Fibroblast of skin of left biceps (primary cell): ENCODE results near the gene IL22RA2.

Experiments used
- DNase-seq, 2 experiments: peaks; one replicate each; pipeline ENCODE4 v3.0.0-alpha.2; 2013; ENCODE audit warnings: low read depth in 2 of 2

Gene IL22RA2

DNA sequence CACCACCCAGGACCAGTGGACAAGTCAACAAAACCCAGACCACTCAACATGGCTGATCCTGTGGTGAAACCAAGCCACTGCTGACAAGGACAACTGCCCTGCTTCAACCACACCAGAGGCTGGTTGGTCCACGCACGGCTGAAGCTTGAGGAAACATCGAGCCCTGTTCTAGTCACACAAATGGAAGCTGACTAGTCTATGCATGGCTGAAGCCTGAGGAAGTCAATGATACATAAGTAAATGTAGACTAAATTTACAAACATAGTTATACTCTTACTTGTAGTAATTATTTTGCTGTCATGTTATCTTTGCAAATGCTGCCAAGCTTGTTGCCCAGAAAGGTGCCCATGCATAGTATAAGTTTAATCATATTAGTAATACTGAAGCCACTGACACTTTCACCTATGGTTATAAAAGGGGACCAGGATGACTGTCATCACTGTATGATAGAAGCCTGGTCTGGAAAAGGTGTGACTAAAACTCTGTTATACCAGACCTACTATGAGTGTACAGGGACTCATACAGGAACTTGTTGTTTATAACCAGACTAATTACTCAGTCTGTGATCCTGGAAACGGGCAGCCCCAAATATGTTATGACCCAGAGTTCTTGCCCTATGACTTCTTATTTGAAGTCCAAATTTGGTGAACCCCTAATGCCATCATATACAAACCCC lies 5.6 kb downstream of the IL22RA2 start:
- no peak for DNase-seq

GRCh38 chr6:137166247-137167098 lies 7.0 kb downstream of the IL22RA2 start:
- DNase-seq: no peak

GRCh38 chr6:137165375-137166246 lies 7.8 kb downstream of the IL22RA2 start:
- DNase-seq: no peak

- no peak for DNase-seq
Observed at GRCh38 chr6:137163732-137164318, 9.6 kb downstream of the IL22RA2 start.

GRCh38 chr6:137162692-137163306 lies 10.6 kb downstream of the IL22RA2 start:
- DNase-seq: no peak

DNA sequence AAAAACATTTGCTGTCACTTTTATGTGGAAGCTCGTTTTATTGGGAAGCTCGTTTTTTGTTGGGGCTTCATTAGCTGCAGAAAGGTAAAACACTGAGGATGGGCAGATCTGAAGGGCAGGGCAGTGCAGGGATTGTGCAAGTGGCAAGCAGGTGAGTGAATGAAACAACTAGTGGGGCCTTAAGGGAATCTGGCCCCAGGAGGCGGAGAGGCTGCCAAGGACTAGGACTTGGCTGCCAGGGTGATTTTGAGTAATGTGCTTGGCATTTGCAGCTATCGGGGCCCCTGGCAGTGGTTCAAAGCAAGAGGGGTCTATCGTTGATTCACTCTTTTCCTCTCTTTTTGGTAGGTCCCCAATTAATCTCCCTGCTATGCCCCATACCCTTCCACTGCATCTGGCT lies 11.5 kb downstream of the IL22RA2 start:
- no peak for DNase-seq

- no peak for DNase-seq
Observed at GRCh38 chr6:137160763-137161162, 12.7 kb downstream of the IL22RA2 start.

DNA sequence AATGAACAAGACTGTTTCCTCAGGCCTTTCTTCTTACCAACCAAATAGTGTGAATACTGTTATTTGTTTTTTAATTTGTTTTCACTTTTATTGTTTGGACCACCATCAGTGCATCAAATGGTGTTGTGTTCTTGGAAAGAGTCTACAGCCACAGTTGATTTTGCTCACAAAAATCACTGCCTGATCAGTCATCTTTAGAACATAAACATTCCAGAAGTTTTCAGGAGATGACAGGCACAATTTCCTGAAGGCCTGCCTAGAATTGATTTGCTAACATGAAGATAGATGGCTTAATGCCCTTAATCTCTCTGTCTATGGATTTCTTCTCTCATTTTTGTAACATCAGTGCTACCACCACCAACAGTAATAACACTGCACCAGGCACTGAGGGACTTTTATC lies 13.5 kb downstream of the IL22RA2 start:
- DNase-seq: no peak

DNA sequence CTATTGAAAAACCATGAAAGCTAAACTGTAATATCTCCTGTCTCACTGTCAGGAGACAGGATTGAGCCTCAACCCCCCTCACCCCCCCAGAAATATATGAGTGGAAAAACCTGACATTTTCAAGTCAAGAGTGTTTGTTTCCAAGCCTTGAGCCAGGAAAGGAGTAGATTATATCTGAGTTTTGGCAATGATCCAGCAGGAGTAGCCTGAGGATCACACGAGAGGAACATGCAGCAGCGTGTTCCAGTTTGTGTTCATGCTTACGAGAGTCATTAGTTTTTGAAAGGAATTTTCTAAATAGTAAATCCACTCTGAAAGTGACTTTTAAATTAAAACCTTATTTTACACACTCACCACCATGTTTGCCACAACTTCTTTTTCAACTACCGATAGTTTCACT lies 15.8 kb downstream of the IL22RA2 start:
- no peak for DNase-seq

GRCh38 chr6:137156650-137157049 lies 16.8 kb downstream of the IL22RA2 start:
- DNase-seq: no peak

DNA sequence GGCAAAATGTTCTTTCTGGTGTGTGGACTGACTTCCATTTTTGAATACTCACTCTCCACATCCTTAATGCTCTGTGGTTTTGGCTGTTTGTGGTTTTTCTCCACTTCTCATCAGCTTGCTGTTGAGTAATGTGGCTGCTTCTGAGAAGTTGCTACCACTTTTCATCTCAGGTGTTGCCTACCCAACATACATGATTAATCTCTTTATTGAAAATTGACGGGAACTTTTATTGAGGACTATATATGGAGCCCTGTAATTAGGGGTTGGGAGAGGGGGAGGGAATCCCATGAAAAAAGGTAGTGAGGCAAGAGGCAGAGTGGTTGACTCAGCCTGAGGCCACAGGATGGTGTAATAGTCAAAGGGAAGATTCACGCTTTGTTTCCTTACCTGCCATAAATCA lies 17.6 kb downstream of the IL22RA2 start:
- peak in 1 of 2 experiments; percentile 4 for DNase-seq

- no peak for DNase-seq
Observed at GRCh38 chr6:137150072-137150471, 23.4 kb downstream of the IL22RA2 start.

DNA sequence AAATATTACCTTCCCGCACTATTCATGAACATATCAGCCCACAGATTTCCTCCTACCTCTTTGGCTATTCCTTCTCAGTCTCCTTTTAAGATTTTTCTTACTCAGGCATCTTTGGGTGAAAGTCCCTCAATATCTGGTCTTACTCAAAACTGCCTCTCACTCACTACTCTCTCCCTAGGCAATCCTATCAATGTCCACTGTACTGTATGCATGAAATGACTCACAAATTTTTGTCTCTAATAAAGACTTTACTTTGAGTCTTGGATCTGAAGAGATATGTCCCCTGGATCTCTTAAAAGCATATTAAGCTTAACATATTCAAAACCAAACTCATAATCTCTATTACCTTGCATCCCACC lies 24.4 kb downstream of the IL22RA2 start:
- no peak for DNase-seq

GRCh38 chr6:137148306-137149034 lies 25.0 kb downstream of the IL22RA2 start:
- DNase-seq: no peak

- no peak for DNase-seq
Observed at GRCh38 chr6:137147195-137147594, 26.2 kb downstream of the IL22RA2 start.

DNA sequence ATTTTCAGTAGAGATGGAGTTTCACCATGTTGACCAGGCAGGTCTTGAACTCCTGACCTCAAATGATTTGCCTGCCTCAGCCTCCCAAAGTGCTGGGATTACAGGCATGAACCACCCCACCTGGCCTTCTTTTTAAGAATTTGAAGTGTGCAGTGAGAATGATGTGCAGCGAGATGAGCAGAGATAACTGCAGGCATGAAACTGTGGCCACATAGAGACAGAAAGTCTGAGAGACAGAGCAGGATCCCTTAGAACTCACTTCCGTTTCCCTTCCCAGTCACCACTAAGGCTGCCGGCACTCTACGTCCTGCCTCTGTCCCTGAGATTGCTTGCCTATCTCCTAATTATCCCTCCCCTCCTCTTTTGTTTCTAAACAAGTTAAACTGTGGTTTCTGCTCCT lies 27.2 kb downstream of the IL22RA2 start:
- DNase-seq: no peak

- DNase-seq: no peak
Observed at GRCh38 chr6:137145421-137145820, 28.0 kb downstream of the IL22RA2 start.

- no peak for DNase-seq
Observed at GRCh38 chr6:137136065-137136464, 37.4 kb downstream of the IL22RA2 start.

GRCh38 chr6:137134483-137134882 lies 39.0 kb downstream of the IL22RA2 start:
- no peak for DNase-seq

DNA sequence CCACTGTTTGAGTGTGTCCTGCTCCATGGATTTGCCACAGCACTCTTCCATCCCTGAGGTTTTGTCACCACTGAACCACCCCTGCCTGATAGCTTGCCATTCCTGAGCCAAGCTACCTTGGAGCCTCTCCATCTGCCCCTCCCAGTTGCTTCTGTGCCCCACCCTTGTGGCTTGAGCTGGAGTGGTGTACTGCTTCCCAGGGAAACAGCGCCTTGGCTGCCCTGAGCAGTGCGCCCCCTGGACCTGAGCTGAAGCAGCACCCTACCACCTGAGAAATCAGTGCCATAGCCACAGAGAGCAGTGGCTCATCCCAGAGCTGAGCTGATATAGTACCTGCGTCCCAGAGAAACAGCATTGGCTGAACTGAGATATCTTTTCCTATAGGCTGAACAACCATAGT lies 40.3 kb downstream of the IL22RA2 start:
- DNase-seq: no peak
